ENCODE measurements around the gene FBXL7. TPM values are rescaled to one million over a fixed set of nuclear protein-coding genes. Genes with fewer than 3 reads are reported as not detected.

Gene FBXL7
- total and polyA plus RNA-seq, 8 donors: 0.35 to 2.4 (median 1.2) TPM

GRCh38 chr5:15674716-15675115 is 174.7 kb downstream of the FBXL7 start:
- intact Hi-C loops (cut with DNase I): no loop called here
- H3K27me3 ChIP-seq: no peaks in the 10 kb centered on the region
- no peaks in the 10 kb centered on the region for H3K4me1 ChIP-seq
- FAIRE-seq (no peak), ATAC-seq (no peak), DNase-seq (no peak)
- TF ChIP-seq, protein P1, sequence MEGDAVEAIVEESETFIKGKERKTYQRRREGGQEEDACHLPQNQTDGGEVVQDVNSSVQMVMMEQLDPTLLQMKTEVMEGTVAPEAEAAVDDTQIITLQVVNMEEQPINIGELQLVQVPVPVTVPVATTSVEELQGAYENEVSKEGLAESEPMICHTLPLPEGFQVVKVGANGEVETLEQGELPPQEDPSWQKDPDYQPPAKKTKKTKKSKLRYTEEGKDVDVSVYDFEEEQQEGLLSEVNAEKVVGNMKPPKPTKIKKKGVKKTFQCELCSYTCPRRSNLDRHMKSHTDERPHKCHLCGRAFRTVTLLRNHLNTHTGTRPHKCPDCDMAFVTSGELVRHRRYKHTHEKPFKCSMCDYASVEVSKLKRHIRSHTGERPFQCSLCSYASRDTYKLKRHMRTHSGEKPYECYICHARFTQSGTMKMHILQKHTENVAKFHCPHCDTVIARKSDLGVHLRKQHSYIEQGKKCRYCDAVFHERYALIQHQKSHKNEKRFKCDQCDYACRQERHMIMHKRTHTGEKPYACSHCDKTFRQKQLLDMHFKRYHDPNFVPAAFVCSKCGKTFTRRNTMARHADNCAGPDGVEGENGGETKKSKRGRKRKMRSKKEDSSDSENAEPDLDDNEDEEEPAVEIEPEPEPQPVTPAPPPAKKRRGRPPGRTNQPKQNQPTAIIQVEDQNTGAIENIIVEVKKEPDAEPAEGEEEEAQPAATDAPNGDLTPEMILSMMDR (IDR thresholded peaks at IDR 0.05): no peak
- H3K27ac ChIP-seq: no peak overlapping the region
- no peaks in the 10 kb centered on the region for H3K36me3 ChIP-seq
- H3K9me3 ChIP-seq: no peaks in the 10 kb centered on the region
- WGBS, 2 donors: 31 to 39% methylated on average over 2 of the region's 2 CpGs
- no peak overlapping the region for H3K4me3 ChIP-seq

- DNase-seq: no peak
- intact Hi-C loops (cut with DNase I): no loop called here
- Histone ChIP-seq H3K36me3 (no peaks in the 10 kb centered on the region), H3K27ac (no peak overlapping the region), H3K9me3 (no peaks in the 10 kb centered on the region), H3K4me3 (no peak overlapping the region), H3K27me3 (no peaks in the 10 kb centered on the region), H3K4me1 (no peaks in the 10 kb centered on the region)
- TF ChIP-seq, protein P1 (IDR thresholded peaks at IDR 0.05): no peak
- no peak for FAIRE-seq
- no peak for ATAC-seq
- WGBS, 2 donors: 30 to 41% methylated on average over 1 of the region's 1 CpG
These were observed 176.6 kb downstream of the FBXL7 start for GRCh38 chr5:15676591-15676990.

DNA sequence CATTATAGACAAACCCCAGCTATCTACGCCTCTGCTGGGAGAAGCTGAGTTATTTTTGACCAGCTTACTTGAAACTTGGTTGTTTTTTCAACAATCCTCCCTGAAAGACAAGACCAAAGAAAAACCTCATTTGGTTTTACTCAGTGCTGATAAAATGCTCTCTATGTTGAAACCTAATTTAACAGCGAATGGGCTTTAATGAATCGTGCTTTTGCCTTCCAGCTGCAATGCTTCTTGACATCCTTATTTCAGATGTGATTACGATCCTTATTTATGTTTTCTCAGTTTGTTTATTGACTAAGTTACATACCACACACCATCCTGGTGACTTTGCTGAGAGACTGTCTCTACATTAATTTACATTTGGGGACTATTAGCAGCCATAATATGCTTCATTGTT is 179.2 kb downstream of the FBXL7 start:
- ATAC-seq (no peak), FAIRE-seq (no peak), DNase-seq (no peak)
- no peak overlapping the region for H3K4me3 ChIP-seq
- TF ChIP-seq, protein P1 (IDR thresholded peaks at IDR 0.05): no peak
- H3K36me3 ChIP-seq: no peaks in the 10 kb centered on the region
- H3K4me1 ChIP-seq: no peaks in the 10 kb centered on the region
- intact Hi-C loops (cut with DNase I): no loop called here
- WGBS, 2 donors: 55 to 64% methylated on average over 4 of the region's 4 CpGs
- H3K9me3 ChIP-seq: no peaks in the 10 kb centered on the region
- no peak overlapping the region for H3K27ac ChIP-seq
- no peaks in the 10 kb centered on the region for H3K27me3 ChIP-seq

GRCh38 chr5:15680455-15680854 is 180.5 kb downstream of the FBXL7 start:
- H3K4me3 ChIP-seq: no peak overlapping the region
- WGBS, 2 donors: 35 to 43% methylated on average over 1 of the region's 1 CpG
- FAIRE-seq (no peak), ATAC-seq (no peak), DNase-seq (no peak)
- intact Hi-C loops (cut with DNase I): no loop called here
- no peak overlapping the region for H3K27ac ChIP-seq
- TF ChIP-seq, protein P1 (IDR thresholded peaks at IDR 0.05): no peak
- no peaks in the 10 kb centered on the region for H3K27me3 ChIP-seq
- no peaks in the 10 kb centered on the region for H3K36me3 ChIP-seq
- H3K4me1 ChIP-seq: no peaks in the 10 kb centered on the region
- no peaks in the 10 kb centered on the region for H3K9me3 ChIP-seq

GRCh38 chr5:15682122-15682521 is 182.1 kb downstream of the FBXL7 start:
- H3K27me3 ChIP-seq: no peaks in the 10 kb centered on the region
- H3K27ac ChIP-seq: no peak overlapping the region
- no peak for DNase-seq
- TF ChIP-seq, protein P1 (IDR thresholded peaks at IDR 0.05): no peak
- no peak for ATAC-seq
- H3K9me3 ChIP-seq: no peaks in the 10 kb centered on the region
- WGBS, 2 donors: 51 to 57% methylated on average over 3 of the region's 3 CpGs
- H3K4me3 ChIP-seq: no peak overlapping the region
- no peaks in the 10 kb centered on the region for H3K36me3 ChIP-seq
- H3K4me1 ChIP-seq: no peaks in the 10 kb centered on the region
- intact Hi-C loops (cut with DNase I): no loop called here
- no peak for FAIRE-seq
